HepG2 (cell line): Measurements from ENCODE around the gene SH3GL2. TPM values are rescaled to one million over a fixed set of nuclear protein-coding genes. Genes with fewer than 3 reads are reported as not detected.

ENCODE experiments used
- CENPX ChIP-seq: sonication (generic); formaldehyde crosslinking; IDR thresholded peaks from 2 replicates; pipeline ENCODE4 v1.9.0; 2021; ENCODE audit warnings: mild to moderate bottlenecking, missing genetic modification reagents, moderate library complexity
- CHCHD3 ChIP-seq: sonication (generic); formaldehyde crosslinking; IDR thresholded peaks from 2 replicates; pipeline ENCODE4 v1.8.0; 2022; ENCODE audit warnings: mild to moderate bottlenecking, missing genetic modification reagents, moderate library complexity
- MED1 ChIP-seq: sonication (generic); formaldehyde crosslinking; IDR thresholded peaks from 2 replicates; pipeline ENCODE4 v1.4.0; 2020; ENCODE audit warnings: missing genetic modification reagents
- ZGPAT ChIP-seq: IDR thresholded peaks from 2 replicates; pipeline ENCODE4 v1.6.1; 2016; ENCODE audit warnings: mild to moderate bottlenecking
- ZHX2 ChIP-seq, 2 experiments: sonication (generic) in 1 of 2; formaldehyde crosslinking in 1 of 2; IDR thresholded peaks; 2 replicates each; pipeline versions ENCODE4 v1.6.1 to v1.9.0; 2014 to 2022; ENCODE audit warnings: antibody characterized with exemption in 1 of 2, borderline replicate concordance in 1 of 2, inconsistent platforms in 1 of 2, low read depth in 1 of 2, missing genetic modification reagents in 1 of 2
- ZSCAN21 ChIP-seq: sonication (generic); formaldehyde crosslinking; IDR thresholded peaks from 2 replicates; pipeline ENCODE4 v1.8.0; 2022; ENCODE audit warnings: mild to moderate bottlenecking, missing genetic modification reagents, moderate library complexity, borderline replicate concordance
- polyA plus RNA-seq, 8 experiments: library from polyadenylated mRNA; depleted of rRNA in 3 of 8; stranded (reverse) in 7 of 8; unstranded in 1 of 8; fragments of >200 nt; fragmentation: Illumina TruSeq in 4 of 8; extraction: Trizol in 4 of 8; gene quantifications; 2 replicates each; pipeline versions ENCODE4 v1.2.1 to v1.2.3, GENCODE V29; 2011 to 2016; ENCODE audit warnings: low read depth in 4 of 8, missing spikeins in 1 of 8, mixed read lengths in 1 of 8; ENCODE audit not compliant: insufficient read depth in 1 of 8
- total RNA-seq, 5 experiments: library from RNA; depleted of rRNA; stranded (reverse); fragments of >200 nt; fragmentation: Illumina TruSeq; extraction: Trizol; gene quantifications; 2 replicates each; pipeline ENCODE4 v1.2.3, GENCODE V29; 2016; ENCODE audit warnings: low read depth in 1 of 5

The SH3GL2 gene
- total and polyA plus RNA-seq, 2 of the 13 experiments (the other 11 are each of a cell fraction or from before 2014, with no cell fraction given): 0.04 TPM; not detected in 1

- TF ChIP-seq ZGPAT (CRISPR knock-in tag) (no peak), CHCHD3 (CRISPR knock-in tag) (no peak), ZHX2 (IDR thresholded peaks at IDR 0.05; ENCODE audit: low read depth) (no peak), ZHX2 (CRISPR knock-in tag; IDR thresholded peaks at IDR 0.05; ENCODE audit: borderline replicate concordance) (no peak), ZSCAN21 (no peak), CENPX (CRISPR knock-in tag) (no peak), MED1 (CRISPR knock-in tag) (no peak)
Measured at GRCh38 chr9:17556935-17557334, 21.9 kb upstream of the SH3GL2 start (continued).
